ENCODE data around the gene SPATS2.

GRCh38 chr12:49542592-49543160, 175.4 kb downstream of the SPATS2 start:
- TF ChIP-seq CTCF (IDR thresholded peaks at IDR 0.05) = no peak
- no peak for TF ChIP-seq EZH2 (IDR thresholded peaks at IDR 0.05; ENCODE audit: borderline replicate concordance, insufficient read depth, low read depth, low read length, poor library complexity, severe bottlenecking)
